ENCODE measurements around the gene PRPS2.

Gene PRPS2

GRCh38 chrX:12758291-12758690 lies 32.9 kb upstream of the PRPS2 start:
- Histone ChIP-seq H2AK5ac (ENCODE audit: low read length) (no peak overlapping the region), H3K18ac (ENCODE audit: low read length) (no peak overlapping the region), H3K56ac (ENCODE audit: low read length) (no peak overlapping the region), H3K27me3 (ENCODE audit: insufficient read depth, low read length, poor library complexity) (no peaks in the 10 kb centered on the region), H2BK15ac (replicated peaks; ENCODE audit: low read depth) (no peak overlapping the region), H3K4me3 (ENCODE audit: low read length) (no peak overlapping the region), H3K79me1 (ENCODE audit: low read length) (no peaks in the 10 kb centered on the region), H3K27ac (ENCODE audit: low read depth, low read length) (no peak overlapping the region), H3K4me1 (ENCODE audit: control insufficient read depth, low read depth, low read length) (no peaks in the 10 kb centered on the region), H3K9ac (ENCODE audit: low read length) (no peak overlapping the region), H3K4me2 (ENCODE audit: low read length) (no peak overlapping the region), H4K5ac (ENCODE audit: low read length) (no peak overlapping the region), H3K36me3 (ENCODE audit: control insufficient read depth, insufficient read depth, low read length) (no peaks in the 10 kb centered on the region), H3K79me2 (ENCODE audit: control insufficient read depth, insufficient read depth, low read length) (no peaks in the 10 kb centered on the region), H2BK5ac (ENCODE audit: low read length) (no peak overlapping the region), H4K8ac (ENCODE audit: low read depth, low read length) (no peak overlapping the region), H2BK120ac (ENCODE audit: low read depth, low read length) (no peak overlapping the region), H3K4ac (ENCODE audit: low read depth, low read length) (no peak overlapping the region), H3K23ac (ENCODE audit: low read length) (no peak overlapping the region)
- no peak for DNase-seq
- no CpG with 5 or more reads among the region's 3 CpGs for WGBS (ENCODE audit: extremely low coverage, insufficient coverage, low lambda C conversion rate)

GRCh38 chrX:12767856-12768255 lies 23.4 kb upstream of the PRPS2 start:
- H3K56ac ChIP-seq (ENCODE audit: low read length), result no peak overlapping the region
- H2AK5ac ChIP-seq (ENCODE audit: low read length), result no peak overlapping the region
- H3K27me3 ChIP-seq (ENCODE audit: insufficient read depth, low read length, poor library complexity), result no peaks in the 10 kb centered on the region
- H3K27ac ChIP-seq (ENCODE audit: low read depth, low read length), result no peak overlapping the region
- no peak overlapping the region for H3K4me3 ChIP-seq (ENCODE audit: low read length)
- H3K79me1 ChIP-seq (ENCODE audit: low read length), result no peaks in the 10 kb centered on the region
- H4K8ac ChIP-seq (ENCODE audit: low read depth, low read length), result no peak overlapping the region
- no peak overlapping the region for H3K4me2 ChIP-seq (ENCODE audit: low read length)
- WGBS (ENCODE audit: extremely low coverage, insufficient coverage, low lambda C conversion rate), result no CpG with 5 or more reads among the region's 2 CpGs
- H4K5ac ChIP-seq (ENCODE audit: low read length), result no peak overlapping the region
- no peaks in the 10 kb centered on the region for H3K4me1 ChIP-seq (ENCODE audit: control insufficient read depth, low read depth, low read length)
- H3K79me2 ChIP-seq (ENCODE audit: control insufficient read depth, insufficient read depth, low read length), result no peaks in the 10 kb centered on the region
- no peak overlapping the region for H3K9ac ChIP-seq (ENCODE audit: low read length)
- H3K18ac ChIP-seq (ENCODE audit: low read length), result no peak overlapping the region
- H2BK5ac ChIP-seq (ENCODE audit: low read length), result no peak overlapping the region
- H2BK15ac ChIP-seq (replicated peaks; ENCODE audit: low read depth), result no peak overlapping the region
- no peak overlapping the region for H2BK120ac ChIP-seq (ENCODE audit: low read depth, low read length)
- DNase-seq, result no peak
- H3K23ac ChIP-seq (ENCODE audit: low read length), result no peak overlapping the region
- no peak overlapping the region for H3K4ac ChIP-seq (ENCODE audit: low read depth, low read length)
- H3K36me3 ChIP-seq (ENCODE audit: control insufficient read depth, insufficient read depth, low read length), result no peaks in the 10 kb centered on the region

GRCh38 chrX:12768491-12768890 lies 22.7 kb upstream of the PRPS2 start:
- no peaks in the 10 kb centered on the region for H3K4me1 ChIP-seq (ENCODE audit: control insufficient read depth, low read depth, low read length)
- H2AK5ac ChIP-seq (ENCODE audit: low read length), result no peak overlapping the region
- H3K36me3 ChIP-seq (ENCODE audit: control insufficient read depth, insufficient read depth, low read length), result no peaks in the 10 kb centered on the region
- no peak overlapping the region for H3K4me2 ChIP-seq (ENCODE audit: low read length)
- H3K18ac ChIP-seq (ENCODE audit: low read length), result no peak overlapping the region
- no peak overlapping the region for H4K5ac ChIP-seq (ENCODE audit: low read length)
- no peak overlapping the region for H3K23ac ChIP-seq (ENCODE audit: low read length)
- H2BK5ac ChIP-seq (ENCODE audit: low read length), result no peak overlapping the region
- no peak overlapping the region for H3K4me3 ChIP-seq (ENCODE audit: low read length)
- H4K8ac ChIP-seq (ENCODE audit: low read depth, low read length), result no peak overlapping the region
- no peaks in the 10 kb centered on the region for H3K27me3 ChIP-seq (ENCODE audit: insufficient read depth, low read length, poor library complexity)
- H3K27ac ChIP-seq (ENCODE audit: low read depth, low read length), result no peak overlapping the region
- no peak for DNase-seq
- no peaks in the 10 kb centered on the region for H3K79me1 ChIP-seq (ENCODE audit: low read length)
- no peak overlapping the region for H3K56ac ChIP-seq (ENCODE audit: low read length)
- H2BK15ac ChIP-seq (replicated peaks; ENCODE audit: low read depth), result no peak overlapping the region
- H2BK120ac ChIP-seq (ENCODE audit: low read depth, low read length), result no peak overlapping the region
- no CpG with 5 or more reads among the region's 4 CpGs for WGBS (ENCODE audit: extremely low coverage, insufficient coverage, low lambda C conversion rate)
- no peaks in the 10 kb centered on the region for H3K79me2 ChIP-seq (ENCODE audit: control insufficient read depth, insufficient read depth, low read length)
- no peak overlapping the region for H3K9ac ChIP-seq (ENCODE audit: low read length)
- H3K4ac ChIP-seq (ENCODE audit: low read depth, low read length), result no peak overlapping the region

GRCh38 chrX:12770440-12770839 lies 20.8 kb upstream of the PRPS2 start:
- no peaks in the 10 kb centered on the region for H3K79me1 ChIP-seq (ENCODE audit: low read length)
- H3K36me3 ChIP-seq (ENCODE audit: control insufficient read depth, insufficient read depth, low read length), result no peaks in the 10 kb centered on the region
- no peaks in the 10 kb centered on the region for H3K4me1 ChIP-seq (ENCODE audit: control insufficient read depth, low read depth, low read length)
- H4K8ac ChIP-seq (ENCODE audit: low read depth, low read length), result no peak overlapping the region
- no peak overlapping the region for H2BK15ac ChIP-seq (replicated peaks; ENCODE audit: low read depth)
- no peaks in the 10 kb centered on the region for H3K27me3 ChIP-seq (ENCODE audit: insufficient read depth, low read length, poor library complexity)
- H3K4me3 ChIP-seq (ENCODE audit: low read length), result no peak overlapping the region
- no peak overlapping the region for H2BK5ac ChIP-seq (ENCODE audit: low read length)
- no peak overlapping the region for H3K56ac ChIP-seq (ENCODE audit: low read length)
- no peaks in the 10 kb centered on the region for H3K79me2 ChIP-seq (ENCODE audit: control insufficient read depth, insufficient read depth, low read length)
- no peak overlapping the region for H2AK5ac ChIP-seq (ENCODE audit: low read length)
- no peak overlapping the region for H3K4me2 ChIP-seq (ENCODE audit: low read length)
- no peak overlapping the region for H3K27ac ChIP-seq (ENCODE audit: low read depth, low read length)
- H3K9ac ChIP-seq (ENCODE audit: low read length), result no peak overlapping the region
- WGBS (ENCODE audit: extremely low coverage, insufficient coverage, low lambda C conversion rate), result no CpG with 5 or more reads among the region's 5 CpGs
- H3K4ac ChIP-seq (ENCODE audit: low read depth, low read length), result no peak overlapping the region
- no peak overlapping the region for H3K23ac ChIP-seq (ENCODE audit: low read length)
- H2BK120ac ChIP-seq (ENCODE audit: low read depth, low read length), result no peak overlapping the region
- no peak overlapping the region for H3K18ac ChIP-seq (ENCODE audit: low read length)
- DNase-seq, result no peak
- no peak overlapping the region for H4K5ac ChIP-seq (ENCODE audit: low read length)

GRCh38 chrX:12771445-12772069 lies 19.7 kb upstream of the PRPS2 start:
- H3K79me2 ChIP-seq (ENCODE audit: control insufficient read depth, insufficient read depth, low read length), result no peaks in the 10 kb centered on the region
- peak; percentile 70 for DNase-seq
- no peak overlapping the region for H3K4ac ChIP-seq (ENCODE audit: low read depth, low read length)
- no peaks in the 10 kb centered on the region for H3K36me3 ChIP-seq (ENCODE audit: control insufficient read depth, insufficient read depth, low read length)
- H3K9ac ChIP-seq (ENCODE audit: low read length), result no peak overlapping the region
- no peak overlapping the region for H3K56ac ChIP-seq (ENCODE audit: low read length)
- no peak overlapping the region for H2BK5ac ChIP-seq (ENCODE audit: low read length)
- no peak overlapping the region for H3K18ac ChIP-seq (ENCODE audit: low read length)
- H2BK15ac ChIP-seq (replicated peaks; ENCODE audit: low read depth), result no peak overlapping the region
- no peak overlapping the region for H3K4me3 ChIP-seq (ENCODE audit: low read length)
- no CpG with 5 or more reads among the region's 22 CpGs for WGBS (ENCODE audit: extremely low coverage, insufficient coverage, low lambda C conversion rate)
- H3K79me1 ChIP-seq (ENCODE audit: low read length), result no peaks in the 10 kb centered on the region
- H3K23ac ChIP-seq (ENCODE audit: low read length), result no peak overlapping the region
- H2BK120ac ChIP-seq (ENCODE audit: low read depth, low read length), result no peak overlapping the region
- no peak overlapping the region for H4K5ac ChIP-seq (ENCODE audit: low read length)
- H3K4me1 ChIP-seq (ENCODE audit: control insufficient read depth, low read depth, low read length), result no peaks in the 10 kb centered on the region
- no peak overlapping the region for H2AK5ac ChIP-seq (ENCODE audit: low read length)
- no peak overlapping the region for H3K4me2 ChIP-seq (ENCODE audit: low read length)
- H3K27me3 ChIP-seq (ENCODE audit: insufficient read depth, low read length, poor library complexity), result no peaks in the 10 kb centered on the region
- H3K27ac ChIP-seq (ENCODE audit: low read depth, low read length), result no peak overlapping the region
- no peak overlapping the region for H4K8ac ChIP-seq (ENCODE audit: low read depth, low read length)

GRCh38 chrX:12777670-12778069 lies 13.5 kb upstream of the PRPS2 start:
- Histone ChIP-seq H4K8ac (ENCODE audit: low read depth, low read length) (no peak overlapping the region), H3K79me1 (ENCODE audit: low read length) (no peaks in the 10 kb centered on the region), H3K23ac (ENCODE audit: low read length) (no peak overlapping the region), H2BK120ac (ENCODE audit: low read depth, low read length) (no peak overlapping the region), H4K5ac (ENCODE audit: low read length) (no peak overlapping the region), H2BK5ac (ENCODE audit: low read length) (no peak overlapping the region), H2BK15ac (replicated peaks; ENCODE audit: low read depth) (no peak overlapping the region), H3K56ac (ENCODE audit: low read length) (no peak overlapping the region), H3K4me1 (ENCODE audit: control insufficient read depth, low read depth, low read length) (no peaks in the 10 kb centered on the region), H3K9ac (ENCODE audit: low read length) (no peak overlapping the region), H2AK5ac (ENCODE audit: low read length) (no peak overlapping the region), H3K4ac (ENCODE audit: low read depth, low read length) (no peak overlapping the region), H3K27me3 (ENCODE audit: insufficient read depth, low read length, poor library complexity) (no peaks in the 10 kb centered on the region), H3K4me2 (ENCODE audit: low read length) (no peak overlapping the region), H3K27ac (ENCODE audit: low read depth, low read length) (no peak overlapping the region), H3K36me3 (ENCODE audit: control insufficient read depth, insufficient read depth, low read length) (no peaks in the 10 kb centered on the region), H3K4me3 (ENCODE audit: low read length) (no peak overlapping the region), H3K18ac (ENCODE audit: low read length) (no peak overlapping the region), H3K79me2 (ENCODE audit: control insufficient read depth, insufficient read depth, low read length) (no peaks in the 10 kb centered on the region)
- peak; percentile 61 for DNase-seq

Measured in mesendoderm (in vitro differentiated cells).